Naive thymus-derived CD4-positive, alpha-beta T cell (primary cell): Measurements from ENCODE around the gene NINJ2. TPM values are rescaled to one million over a fixed set of nuclear protein-coding genes. Genes with fewer than 3 reads are reported as not detected.
"Not testable (repeated sequence)": the region's sequence is repeated elsewhere in the genome, so short reads cannot be mapped to it uniquely, and the experiment has no call there.

Experiments used
- ATAC-seq: fragments of 150-1000 bp; cut with Tn5 transposase; 2 replicates; pipeline ENCODE4 v1.10.0; 2021; ENCODE audit warnings: mild to moderate bottlenecking, moderate library complexity
- CTCF ChIA-PET: fragments of 350-600 bp; sonication (Branson Sonifier 250); formaldehyde crosslinking; loops from one replicate; lab custom pipeline; 2021; ENCODE audit warnings: antibody characterized with exemption; lab: Charles Lee
- POLR2A ChIA-PET: fragments of 350-600 bp; sonication (Branson Sonifier 250); formaldehyde crosslinking; loops from one replicate; lab custom pipeline; 2021; ENCODE audit warnings: antibody characterized with exemption, inconsistent platforms; lab: Charles Lee
- DNase-seq, 9 donors: peaks; one replicate each; pipeline versions ENCODE4 v3.0.0 to v3.0.0-alpha.2; 2020 to 2022; ENCODE audit warnings: mixed read lengths in 1 of 9
- H3K27ac ChIP-seq: one replicate; pipeline ENCODE4 v1.7.0; 2013; ENCODE audit warnings: mild to moderate bottlenecking, low read depth, low read length, moderate library complexity
- H3K27me3 ChIP-seq, 2 donors: one replicate each; pipeline ENCODE4 v1.7.0; 2013; ENCODE audit warnings: low read length in 2 of 2, mild to moderate bottlenecking in 2 of 2, moderate library complexity in 2 of 2; ENCODE audit not compliant: control insufficient read depth in 2 of 2, insufficient read depth in 2 of 2
- H3K36me3 ChIP-seq, 3 experiments: 1 replicate in 2 of 3; 2 replicates in 1 of 3; pipeline ENCODE4 v1.7.0; 2013; ENCODE audit warnings: low read length in 3 of 3, mild to moderate bottlenecking in 3 of 3, moderate library complexity in 1 of 3; ENCODE audit not compliant: insufficient read depth in 3 of 3, control insufficient read depth in 2 of 3
- H3K4me1 ChIP-seq, 2 donors: one replicate each; pipeline ENCODE4 v1.7.0; 2013; ENCODE audit warnings: low read length in 2 of 2, mild to moderate bottlenecking in 2 of 2, moderate library complexity in 1 of 2; ENCODE audit not compliant: control insufficient read depth in 2 of 2, insufficient read depth in 2 of 2
- H3K4me3 ChIP-seq: 2 replicates; pipeline ENCODE4 v1.7.0; 2013; ENCODE audit warnings: mild to moderate bottlenecking, low read length
- H3K9me3 ChIP-seq, 3 experiments: 1 replicate in 2 of 3; 2 replicates in 1 of 3; pipeline ENCODE4 v1.7.0; 2013; ENCODE audit warnings: low read length in 3 of 3; ENCODE audit not compliant: control insufficient read depth in 2 of 3
- H3K27ac Mint-ChIP-seq, 9 donors: one replicate each; pipeline ENCODE4 v1.8.0; 2020 to 2022; ENCODE audit warnings: mixed read lengths in 9 of 9, mild to moderate bottlenecking in 8 of 9, moderate library complexity in 5 of 9, inconsistent platforms in 2 of 9
- H3K27me3 Mint-ChIP-seq, 5 donors: one replicate each; pipeline ENCODE4 v1.8.0; 2021 to 2022; ENCODE audit warnings: mixed read lengths in 5 of 5, mild to moderate bottlenecking in 1 of 5
- H3K36me3 Mint-ChIP-seq, 5 donors: one replicate each; pipeline ENCODE4 v1.8.0; 2020 to 2022; ENCODE audit warnings: mixed read lengths in 5 of 5, mild to moderate bottlenecking in 3 of 5, inconsistent platforms in 1 of 5
- H3K4me1 Mint-ChIP-seq, 7 donors: one replicate each; pipeline ENCODE4 v1.8.0; 2020 to 2022; ENCODE audit warnings: mixed read lengths in 7 of 7, mild to moderate bottlenecking in 3 of 7, inconsistent platforms in 1 of 7
- H3K4me3 Mint-ChIP-seq, 10 donors: one replicate each; pipeline ENCODE4 v1.8.0; 2020 to 2022; ENCODE audit warnings: mild to moderate bottlenecking in 10 of 10, mixed read lengths in 10 of 10, moderate library complexity in 6 of 10, inconsistent platforms in 2 of 10
- H3K9me3 Mint-ChIP-seq, 11 donors: one replicate each; pipeline ENCODE4 v1.8.0; 2020 to 2022; ENCODE audit warnings: mixed read lengths in 11 of 11, mild to moderate bottlenecking in 4 of 11, inconsistent platforms in 1 of 11, moderate library complexity in 1 of 11
- intact Hi-C, 2 donors: fragments of 100-400 bp; cut with micrococcal nuclease; formaldehyde crosslinking; loops; one replicate each; pipeline ENCODE4 v1.15.1; 2023
- polyA plus RNA-seq, 2 donors: library from polyadenylated mRNA; unstranded; fragments of 300-500 nt; fragmentation: Illumina TruSeq; gene quantifications; one replicate each; pipeline ENCODE4 v1.2.3, GENCODE V29; 2021
- total RNA-seq, 6 experiments: library from RNA in 5 of 6; stranded (reverse) in 5 of 6; gene quantifications; 1 replicate in 5 of 6; 2 replicates in 1 of 6; pipeline ENCODE4 v1.2.3 and lab custom pipeline; 2021 to 2026

Gene NINJ2, protein sequence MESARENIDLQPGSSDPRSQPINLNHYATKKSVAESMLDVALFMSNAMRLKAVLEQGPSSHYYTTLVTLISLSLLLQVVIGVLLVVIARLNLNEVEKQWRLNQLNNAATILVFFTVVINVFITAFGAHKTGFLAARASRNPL
- 10 to 100 TPM in 1 of 5 experiments, 1 to 10 TPM in 3, under 1 TPM in 1; 0.84 to 11.2 (median 2.1) TPM for total RNA-seq
- 10 to 100 TPM in 1 of 2 donors, 1 to 10 TPM in 1; 8.8 to 10.0 TPM for polyA plus RNA-seq
- total RNA-seq (lab: John Stamatoyannopoulos, UW) = 1.5 reads per million, percentile 4 among the genes with 10 or more reads in this experiment

DNA sequence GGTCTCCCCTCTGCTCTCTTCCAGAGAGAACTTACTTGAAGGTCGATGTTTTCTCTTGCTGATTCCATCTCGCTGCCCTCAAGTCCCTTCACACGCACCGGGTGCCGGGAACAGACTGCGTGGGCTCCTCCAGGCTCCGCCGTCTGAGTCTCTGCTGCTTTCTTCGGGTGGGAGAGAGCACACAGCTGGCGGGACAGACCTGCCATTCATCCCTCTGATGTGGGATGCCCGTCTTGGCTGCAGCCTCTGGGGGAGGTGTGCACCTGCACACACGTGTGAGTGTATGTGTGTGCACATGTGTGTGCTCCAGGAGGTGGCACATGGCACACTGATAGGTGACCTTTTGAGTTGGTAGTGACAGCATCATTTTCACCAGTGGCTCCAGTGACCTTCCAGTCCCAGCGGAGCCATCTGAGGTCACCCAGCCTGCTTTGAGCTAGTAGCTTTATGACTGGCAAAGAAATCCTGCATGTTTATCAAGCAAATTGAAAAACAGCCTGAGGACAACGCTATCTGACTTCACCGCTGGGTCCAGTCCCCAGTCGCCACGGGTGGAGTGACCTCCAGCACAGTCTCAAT, at the start of gene NINJ2:
Gene NINJ2 (minus strand): TSS at position 153 of the 579 bp plus-strand sequence. CDS start 85 bp downstream, at position 68.
- Histone ChIP-seq H3K27me3 (no peaks in the 10 kb centered on the region), H3K9me3 (no peaks in the 10 kb centered on the region), H3K4me1 (peaks cover 20 to 26% of the 10 kb centered on the region in 2 donors), H3K4me3 (peak within 1 kb of the TSS; percentile 35), H3K36me3 (no peaks in the 10 kb centered on the region), H3K27ac (peak within 1 kb of the TSS; percentile 49)
- ChIA-PET POLR2A (interaction anchor here (0.6 to 1.8 kb wide), 3 partner anchors 22 to 98 kb away, joined by 3 to 5 read pairs (median 5); partner anchors contain the start of gene WNK1), CTCF (interaction anchor here (0.6 to 2.2 kb wide), 3 partner anchors 87 to 126 kb away, joined by 5 to 9 read pairs (median 6); no protein-coding TSS in a partner anchor)
- no peaks in the 10 kb centered on the region for H3K36me3 Mint-ChIP-seq
- intact Hi-C loops = loop anchor here (1.0 to 2.0 kb wide), 2 partner anchors 9 to 21 kb away; no protein-coding TSS in a partner anchor
- peaks cover 0 to 2% (median 0%) of the 10 kb centered on the region in 5 donors for H3K27me3 Mint-ChIP-seq
- peak within 1 kb of the TSS; percentile 54 to 93 (median 82) for H3K4me3 Mint-ChIP-seq
- H3K27ac Mint-ChIP-seq = peak within 1 kb of the TSS; percentile 16 to 85 (median 74)
- DNase-seq (peak in 2 of 9 donors; percentile 24 to 32), ATAC-seq (peak; percentile 28)
- H3K4me1 Mint-ChIP-seq = peaks cover 35 to 64% (median 60%) of the 10 kb centered on the region in 7 donors
- no peaks in the 10 kb centered on the region for H3K9me3 Mint-ChIP-seq

DNA sequence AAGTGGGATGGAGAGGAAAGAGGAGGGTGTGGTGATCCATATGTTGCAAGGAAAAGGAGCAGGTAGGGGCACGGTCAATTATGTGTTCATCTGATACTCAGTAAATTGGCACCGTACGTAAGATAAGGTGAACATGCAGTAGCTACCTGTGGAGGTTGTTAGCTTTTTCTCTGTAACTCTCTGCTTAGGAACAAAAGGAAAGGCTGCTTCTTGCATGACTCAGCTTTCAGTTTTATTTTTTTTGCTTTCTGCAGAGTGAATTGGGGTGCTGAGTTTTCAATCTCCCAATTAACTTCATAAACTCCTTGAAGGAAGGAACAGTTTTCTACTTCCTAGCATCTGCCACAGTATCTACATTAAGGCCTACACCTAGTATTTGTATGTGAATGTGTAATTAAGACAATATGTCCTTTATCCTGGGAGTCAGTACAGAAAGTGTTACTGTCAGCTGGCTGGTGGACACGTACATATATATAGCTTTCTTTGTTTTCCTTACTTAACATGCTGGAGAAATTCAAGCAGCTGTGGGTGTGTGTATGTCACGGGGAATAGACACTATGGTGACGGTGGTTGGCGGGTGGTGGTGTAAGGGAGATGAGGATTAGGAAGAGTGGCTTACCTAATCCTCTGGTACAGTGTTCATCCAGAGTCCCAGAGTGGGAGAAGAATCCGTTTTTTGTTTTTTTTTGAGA, 49.1 kb upstream of the NINJ2 start:
- CTCF ChIA-PET = interaction anchor here (0.6 kb wide), 1 partner anchor 48 kb away, joined by 4 read pairs; no protein-coding TSS in a partner anchor
- intact Hi-C loops = loop anchor here in 1 of 2 donors (2.0 kb wide), 1 partner anchor 38 kb away; no protein-coding TSS in a partner anchor

DNA sequence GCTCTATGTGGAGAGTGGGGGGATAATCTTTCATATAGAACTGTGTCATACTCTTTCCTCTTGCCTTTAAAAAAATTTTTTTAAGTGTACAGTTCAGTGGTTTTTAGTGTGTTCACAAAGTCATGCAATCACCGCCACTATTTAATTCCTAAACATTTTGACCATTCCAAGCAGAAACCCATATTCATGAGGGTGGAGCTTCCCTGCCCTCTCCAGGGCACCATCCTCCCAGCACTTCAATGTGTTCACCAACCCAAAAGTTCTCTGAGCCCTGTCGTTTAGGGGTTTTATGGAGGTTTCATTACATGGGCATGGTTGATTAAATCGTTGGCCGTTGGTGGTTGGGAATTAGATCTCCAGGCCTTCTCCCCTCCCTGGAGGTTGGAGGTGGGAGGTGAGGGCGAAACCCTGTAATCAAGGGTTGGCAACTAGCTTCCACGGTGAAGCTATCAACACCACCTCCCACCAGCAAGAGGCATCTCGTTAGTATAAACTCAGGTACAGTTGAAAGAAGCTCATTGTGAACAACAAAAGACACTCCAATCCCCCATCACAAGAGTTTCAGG, 46.3 kb upstream of the NINJ2 start:
- intact Hi-C loops = no loop called here
- Histone ChIP-seq H3K27ac (no peak overlapping the region), H3K27me3 (no peaks in the 10 kb centered on the region), H3K9me3 (no peaks in the 10 kb centered on the region), H3K4me3 (no peak overlapping the region), H3K36me3 (no peaks in the 10 kb centered on the region), H3K4me1 (no peaks in the 10 kb centered on the region)
- H3K27me3 Mint-ChIP-seq = no peaks in the 10 kb centered on the region
- no peak overlapping the region for H3K4me3 Mint-ChIP-seq
- no peak for ATAC-seq
- no peak for DNase-seq
- ChIA-PET POLR2A (interaction anchor here (0.6 to 1.2 kb wide), 2 partner anchors 19 to 43 kb away, joined by 3 to 4 read pairs; partner anchors contain the start of gene WNK1), CTCF (interaction anchor here (0.5 to 1.1 kb wide), 5 partner anchors 14 to 106 kb away, joined by 3 to 5 read pairs (median 4); no protein-coding TSS in a partner anchor)
- peak overlapping the region in 2 of 9 donors; percentile 16 to 41 for H3K27ac Mint-ChIP-seq
- peaks cover 0 to 6% (median 0%) of the 10 kb centered on the region in 5 donors for H3K36me3 Mint-ChIP-seq
- H3K4me1 Mint-ChIP-seq = peaks cover 3 to 21% (median 5%) of the 10 kb centered on the region in 7 donors
- H3K9me3 Mint-ChIP-seq = peaks cover 0 to 7% (median 0%) of the 10 kb centered on the region in 11 donors

More for the DNA sequence above, 49.1 kb upstream of the NINJ2 start:
- no peak for DNase-seq
- Histone ChIP-seq H3K4me3 (no peak overlapping the region), H3K27ac (no peak overlapping the region), H3K36me3 (no peaks in the 10 kb centered on the region), H3K4me1 (peaks cover 0 to 4% of the 10 kb centered on the region in 2 donors), H3K9me3 (no peaks in the 10 kb centered on the region), H3K27me3 (no peaks in the 10 kb centered on the region)
- H3K27me3 Mint-ChIP-seq = no peaks in the 10 kb centered on the region
- H3K4me1 Mint-ChIP-seq = peaks cover 8 to 26% (median 12%) of the 10 kb centered on the region in 7 donors
- POLR2A ChIA-PET = interaction anchor here (0.6 to 0.9 kb wide), 2 partner anchors 39 to 132 kb away, joined by 3 read pairs; no protein-coding TSS in a partner anchor
- no peak overlapping the region for H3K4me3 Mint-ChIP-seq
- H3K36me3 Mint-ChIP-seq = peaks cover 0 to 3% (median 0%) of the 10 kb centered on the region in 5 donors
- H3K27ac Mint-ChIP-seq = no peak overlapping the region
- no peak for ATAC-seq
- peaks cover 0 to 4% (median 0%) of the 10 kb centered on the region in 11 donors for H3K9me3 Mint-ChIP-seq

DNA sequence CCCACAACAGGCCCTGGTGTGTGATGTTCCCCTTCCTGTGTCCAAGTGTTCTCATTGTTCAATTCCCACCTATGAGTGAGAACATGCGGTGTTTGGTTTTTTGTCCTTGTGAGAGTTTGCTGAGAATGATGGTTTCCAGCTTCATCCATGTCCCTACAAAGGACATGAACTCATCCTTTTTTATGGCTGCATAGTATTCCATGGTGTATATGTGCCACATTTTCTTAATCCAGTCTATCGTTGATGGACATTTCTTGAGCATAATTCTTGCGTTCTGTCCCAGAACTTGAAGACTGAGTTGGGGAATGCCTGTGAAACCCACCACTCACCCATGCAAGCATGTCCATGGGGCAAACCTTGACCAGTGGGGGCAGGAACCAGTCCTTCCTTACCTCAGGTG, 44.8 kb upstream of the NINJ2 start:
- H3K27ac Mint-ChIP-seq, H3K27ac ChIP-seq, H3K9me3 ChIP-seq, H3K36me3 Mint-ChIP-seq, H3K4me1 ChIP-seq, POLR2A ChIA-PET, H3K4me3 ChIP-seq, intact Hi-C loops, H3K36me3 ChIP-seq, H3K27me3 ChIP-seq, H3K9me3 Mint-ChIP-seq, H3K27me3 Mint-ChIP-seq, DNase-seq, ATAC-seq, H3K4me3 Mint-ChIP-seq: not testable (repeated sequence)
- H3K4me1 Mint-ChIP-seq = peaks cover 3 to 19% (median 11%) of the 10 kb centered on the region in 7 donors
- CTCF ChIA-PET = interaction anchor here (0.7 kb wide), 1 partner anchor 17 kb away, joined by 3 read pairs; no protein-coding TSS in a partner anchor

DNA sequence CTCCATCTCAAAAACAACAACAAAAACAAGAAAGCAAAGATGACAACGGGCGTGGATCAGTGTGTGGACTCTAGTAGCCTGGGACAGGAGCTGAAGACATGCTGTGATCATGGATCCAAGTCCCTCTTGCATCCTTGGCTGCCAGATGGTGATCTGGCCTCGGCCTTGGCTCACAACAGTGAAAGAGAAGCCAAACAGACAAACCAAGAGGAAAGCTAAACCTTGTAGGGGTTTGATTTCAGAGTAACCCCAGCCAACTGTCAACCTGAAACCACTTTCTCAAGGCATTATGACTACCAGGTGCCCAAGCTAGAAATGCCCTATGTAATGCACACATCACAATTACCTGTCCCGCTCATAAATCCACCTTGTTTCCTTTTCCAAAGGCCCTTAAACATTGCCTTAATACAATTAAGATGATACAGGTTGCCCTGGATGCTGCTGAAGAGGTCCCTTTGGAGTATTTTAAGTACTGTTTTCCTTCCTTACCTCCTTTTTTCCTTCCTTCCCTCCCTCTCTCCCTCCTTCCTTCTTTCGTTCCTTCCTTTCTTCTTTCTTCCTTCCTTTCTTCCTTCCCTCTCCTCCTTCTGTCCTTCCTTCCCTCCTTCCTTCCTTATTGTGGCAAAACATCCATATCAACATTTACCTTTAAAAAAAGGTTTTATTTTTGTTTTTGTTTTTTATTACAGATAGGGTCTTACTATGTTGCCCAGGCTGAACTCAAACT, 41.4 kb upstream of the NINJ2 start:
- CTCF ChIA-PET = no interaction called here
- POLR2A ChIA-PET = interaction anchor here (1.3 kb wide), 1 partner anchor 18 kb away, joined by 5 read pairs; no protein-coding TSS in a partner anchor
- intact Hi-C loops = no loop called here

More for the DNA sequence above, 41.4 kb upstream of the NINJ2 start:
- peak overlapping the region in 2 of 9 donors; percentile 57 to 80 for H3K27ac Mint-ChIP-seq
- Histone ChIP-seq H3K4me1 (no peaks in the 10 kb centered on the region), H3K27me3 (no peaks in the 10 kb centered on the region), H3K27ac (no peak overlapping the region), H3K9me3 (no peaks in the 10 kb centered on the region), H3K36me3 (no peaks in the 10 kb centered on the region), H3K4me3 (no peak overlapping the region)
- DNase-seq (no peak), ATAC-seq (no peak)
- H3K4me3 Mint-ChIP-seq = no peak overlapping the region
- peaks cover 0 to 9% (median 0%) of the 10 kb centered on the region in 5 donors for H3K36me3 Mint-ChIP-seq
- peaks cover 4 to 30% (median 20%) of the 10 kb centered on the region in 7 donors for H3K4me1 Mint-ChIP-seq
- H3K27me3 Mint-ChIP-seq = no peaks in the 10 kb centered on the region
- H3K9me3 Mint-ChIP-seq = peaks cover 0 to 10% (median 2%) of the 10 kb centered on the region in 11 donors
